ENCODE measurements around the gene MTFR2. TPM values are rescaled to one million over a fixed set of nuclear protein-coding genes. Genes with fewer than 3 reads are reported as not detected.

The MTFR2 gene
- total RNA-seq, 1 donor from 2014 or later = 1.2 TPM

DNA sequence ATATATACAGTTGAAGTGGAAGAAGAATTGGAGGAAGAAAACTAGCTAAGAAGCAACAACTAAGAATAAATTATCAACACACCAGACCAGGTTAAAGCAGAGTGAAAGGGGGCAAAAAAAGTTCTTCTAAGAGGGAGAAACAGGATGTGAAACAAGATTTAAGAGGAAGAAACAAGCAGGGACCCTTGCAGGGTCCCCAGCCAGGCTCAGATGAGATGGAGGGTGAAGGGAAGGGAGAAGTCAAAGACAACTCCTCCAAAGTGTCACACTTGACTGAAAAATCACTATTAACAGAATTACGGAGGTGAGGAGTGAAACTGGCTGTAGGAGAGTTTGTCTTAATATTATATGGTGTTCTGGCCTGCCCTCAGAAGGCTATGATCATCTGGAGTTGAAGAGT lies 65.4 kb downstream of the MTFR2 start:
- DNase-seq (ENCODE audit: low read depth) = no peak

DNA sequence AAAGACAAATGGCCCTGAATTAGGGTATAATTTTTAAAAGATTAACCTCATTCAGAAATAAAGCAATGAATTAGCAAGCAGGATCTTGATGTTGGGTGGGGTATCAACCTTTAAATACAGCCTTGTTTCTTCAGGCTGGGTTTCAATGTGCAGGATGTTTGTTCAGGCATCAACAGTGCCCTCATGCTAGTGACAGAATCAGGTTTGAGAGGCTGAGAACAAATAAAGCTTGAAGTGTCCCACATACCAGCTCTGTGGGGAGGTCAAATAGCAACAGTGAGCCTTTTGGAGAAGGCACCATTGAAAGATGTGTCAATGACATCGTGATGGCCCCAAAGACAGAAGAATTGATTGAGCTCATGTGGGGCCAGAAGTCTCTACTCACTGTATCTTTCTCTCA lies 68.2 kb downstream of the MTFR2 start:
- no peak for DNase-seq (ENCODE audit: low read depth)

DNA sequence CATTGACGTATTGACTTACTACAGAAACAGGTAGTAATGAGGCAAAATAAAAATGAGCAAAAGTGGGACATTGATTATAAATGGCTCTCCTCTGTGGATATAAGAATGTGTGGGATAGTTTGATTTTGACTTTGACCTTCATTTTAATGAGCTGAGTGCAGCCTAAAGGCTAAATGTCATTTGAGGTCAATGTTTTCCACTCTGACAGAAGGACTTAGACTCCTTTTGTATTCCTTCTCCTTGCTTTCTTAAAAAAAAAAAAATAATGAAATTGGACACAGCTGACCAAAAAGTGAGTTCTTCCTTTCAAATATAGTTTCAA lies 68.6 kb downstream of the MTFR2 start:
- no peak for DNase-seq (ENCODE audit: low read depth)

Other genes with a start within 250 kb of the MTFR2 start
- 83.2 and 135 TPM in 2 replicates for gene BCLAF1, start 39.5 kb upstream of the MTFR2 start, total RNA-seq